Hepatocyte (in vitro differentiated cells): ENCODE data around the gene FAM83D. TPM values are rescaled to one million over a fixed set of nuclear protein-coding genes. Genes with fewer than 3 reads are reported as not detected.

Experiments
- DNase-seq: peaks from one replicate; pipeline ENCODE4 v3.0.0-alpha.2; 2016; ENCODE audit warnings: low spot score
- H2AFZ ChIP-seq: fragments of 200-600 bp; sonication (generic); 2 replicates; pipeline ENCODE4 v1.6.0; 2016; ENCODE audit warnings: antibody characterized with exemption, mild to moderate bottlenecking
- H3K27ac ChIP-seq: fragments of 200-600 bp; sonication (generic); 2 replicates; pipeline ENCODE4 v1.5.1; 2016; ENCODE audit warnings: mild to moderate bottlenecking
- H3K27me3 ChIP-seq: fragments of 200-600 bp; sonication (generic); 2 replicates; pipeline ENCODE4 v1.6.1; 2016
- H3K36me3 ChIP-seq: fragments of 200-600 bp; sonication (generic); replicated peaks from 2 replicates; pipeline ENCODE4 v1.5.1; 2016; ENCODE audit warnings: low read depth; ENCODE audit not compliant: insufficient read depth
- H3K4me1 ChIP-seq: fragments of 200-600 bp; sonication (generic); 2 replicates; pipeline ENCODE4 v1.5.1; 2016; ENCODE audit warnings: mild to moderate bottlenecking, moderate library complexity; ENCODE audit not compliant: insufficient read depth
- H3K4me2 ChIP-seq: fragments of 200-600 bp; sonication (generic); 2 replicates; pipeline ENCODE4 v1.6.0; 2016
- H3K4me3 ChIP-seq: fragments of 200-600 bp; sonication (generic); 2 replicates; pipeline ENCODE4 v1.5.1; 2016; ENCODE audit warnings: mild to moderate bottlenecking
- H3K79me2 ChIP-seq: fragments of 200-600 bp; sonication (generic); 2 replicates; pipeline ENCODE4 v1.6.0; 2017; ENCODE audit warnings: mild to moderate bottlenecking
- H3K9me2 ChIP-seq: fragments of 200-600 bp; sonication (generic); replicated peaks from 2 replicates; pipeline ENCODE4 v1.6.0; 2017; ENCODE audit warnings: mild to moderate bottlenecking; ENCODE audit not compliant: insufficient read depth
- H3K9me3 ChIP-seq: fragments of 200-600 bp; sonication (generic); 2 replicates; pipeline ENCODE4 v1.5.1; 2016; ENCODE audit warnings: low read depth, mild to moderate bottlenecking
- H4K20me1 ChIP-seq: fragments of 200-600 bp; sonication (generic); 2 replicates; pipeline ENCODE4 v1.6.0; 2016; ENCODE audit warnings: mild to moderate bottlenecking; ENCODE audit not compliant: insufficient read depth, poor library complexity, severe bottlenecking
- EZH2 ChIP-seq: fragments of 200-600 bp; sonication (generic); IDR thresholded peaks from 2 replicates; pipeline ENCODE4 v1.6.1; 2016; ENCODE audit warnings: antibody characterized with exemption, mild to moderate bottlenecking, borderline replicate concordance
- EZH2phosphoT487 ChIP-seq: fragments of 200-600 bp; sonication (generic); IDR thresholded peaks from one replicate; pipeline ENCODE4 v1.6.1; 2018; ENCODE audit warnings: antibody characterized with exemption, mild to moderate bottlenecking, low read depth, moderate library complexity; ENCODE audit not compliant: unreplicated experiment, severe bottlenecking
- WGBS: methylation state at CpG from one replicate; pipeline ENCODE4 v1.1.6; 2016; ENCODE audit warnings: low lambda C conversion rate; ENCODE audit errors: missing lambda C conversion rate; 5-methylcytosine and 5-hydroxymethylcytosine counted together
- polyA plus RNA-seq: library from polyadenylated mRNA; unstranded; fragments of >200 nt; fragmentation: Nextera tagmentation; extraction: Ambion mirVana; gene quantifications from 2 replicates; pipeline ENCODE4 v1.2.1, GENCODE V29; 2016
- total RNA-seq: library from RNA; depleted of rRNA; stranded (reverse); fragments of >200 nt; gene quantifications from 2 replicates; pipeline ENCODE4 v1.2.3, GENCODE V29; 2014
- TF ChIP-seq, protein P1 (sequence below): fragments of 200-600 bp; sonication (generic); IDR thresholded peaks from 2 replicates; pipeline ENCODE4 v1.5.1; 2016; ENCODE audit warnings: antibody characterized with exemption, mild to moderate bottlenecking; ENCODE audit not compliant: poor library complexity

FAM83D gene
- total and polyA plus RNA-seq, 2 experiments from 2014 or later: 5.4 to 6.3 TPM

DNA sequence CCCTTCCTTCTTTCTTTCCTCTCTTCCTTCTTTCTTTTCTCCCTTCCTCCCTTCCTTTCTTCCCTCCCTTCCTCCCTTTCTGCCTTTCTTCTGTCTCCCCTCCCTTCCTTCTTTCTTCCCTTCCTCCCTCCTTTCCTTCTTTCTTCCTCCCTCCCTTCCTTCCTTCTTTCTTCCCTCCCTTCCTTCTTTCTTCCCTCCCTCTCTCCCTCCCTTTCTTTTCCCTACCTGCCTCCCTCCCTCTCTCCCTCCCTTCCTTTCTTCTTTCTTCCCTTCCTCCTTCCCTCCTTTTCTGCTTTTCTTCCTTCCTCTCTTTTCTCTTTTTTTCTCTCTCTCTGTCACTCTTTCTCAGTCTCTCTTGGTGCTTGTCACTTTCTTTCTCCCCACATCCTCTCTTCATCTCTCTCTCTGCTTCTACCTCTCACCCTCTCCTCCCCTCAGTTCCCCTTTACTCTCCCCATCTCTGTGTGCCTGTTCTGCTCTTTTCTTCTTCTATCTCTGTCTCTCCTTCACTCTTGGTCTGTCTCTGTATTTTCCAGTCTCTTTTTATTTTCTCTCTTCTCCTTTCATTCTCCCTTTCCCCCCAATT is 30.1 kb upstream of the FAM83D start:
- no peaks in the 10 kb centered on the region for H3K36me3 ChIP-seq
- H3K27me3 ChIP-seq: peaks cover 23% of the 10 kb centered on the region
- no peak overlapping the region for H3K4me2 ChIP-seq
- H3K4me1 ChIP-seq: no peaks in the 10 kb centered on the region
- no peaks in the 10 kb centered on the region for H4K20me1 ChIP-seq
- no peak overlapping the region for H3K27ac ChIP-seq
- H3K79me2 ChIP-seq: no peaks in the 10 kb centered on the region
- no peaks in the 10 kb centered on the region for H3K9me2 ChIP-seq
- no peak overlapping the region for H2AFZ ChIP-seq
- TF ChIP-seq EZH2phosphoT487: no peak
- TF ChIP-seq, protein P1, sequence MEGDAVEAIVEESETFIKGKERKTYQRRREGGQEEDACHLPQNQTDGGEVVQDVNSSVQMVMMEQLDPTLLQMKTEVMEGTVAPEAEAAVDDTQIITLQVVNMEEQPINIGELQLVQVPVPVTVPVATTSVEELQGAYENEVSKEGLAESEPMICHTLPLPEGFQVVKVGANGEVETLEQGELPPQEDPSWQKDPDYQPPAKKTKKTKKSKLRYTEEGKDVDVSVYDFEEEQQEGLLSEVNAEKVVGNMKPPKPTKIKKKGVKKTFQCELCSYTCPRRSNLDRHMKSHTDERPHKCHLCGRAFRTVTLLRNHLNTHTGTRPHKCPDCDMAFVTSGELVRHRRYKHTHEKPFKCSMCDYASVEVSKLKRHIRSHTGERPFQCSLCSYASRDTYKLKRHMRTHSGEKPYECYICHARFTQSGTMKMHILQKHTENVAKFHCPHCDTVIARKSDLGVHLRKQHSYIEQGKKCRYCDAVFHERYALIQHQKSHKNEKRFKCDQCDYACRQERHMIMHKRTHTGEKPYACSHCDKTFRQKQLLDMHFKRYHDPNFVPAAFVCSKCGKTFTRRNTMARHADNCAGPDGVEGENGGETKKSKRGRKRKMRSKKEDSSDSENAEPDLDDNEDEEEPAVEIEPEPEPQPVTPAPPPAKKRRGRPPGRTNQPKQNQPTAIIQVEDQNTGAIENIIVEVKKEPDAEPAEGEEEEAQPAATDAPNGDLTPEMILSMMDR: no peak
- no peak for TF ChIP-seq EZH2
- DNase-seq: no peak
- no peaks in the 10 kb centered on the region for H3K9me3 ChIP-seq
- no peak overlapping the region for H3K4me3 ChIP-seq

DNA sequence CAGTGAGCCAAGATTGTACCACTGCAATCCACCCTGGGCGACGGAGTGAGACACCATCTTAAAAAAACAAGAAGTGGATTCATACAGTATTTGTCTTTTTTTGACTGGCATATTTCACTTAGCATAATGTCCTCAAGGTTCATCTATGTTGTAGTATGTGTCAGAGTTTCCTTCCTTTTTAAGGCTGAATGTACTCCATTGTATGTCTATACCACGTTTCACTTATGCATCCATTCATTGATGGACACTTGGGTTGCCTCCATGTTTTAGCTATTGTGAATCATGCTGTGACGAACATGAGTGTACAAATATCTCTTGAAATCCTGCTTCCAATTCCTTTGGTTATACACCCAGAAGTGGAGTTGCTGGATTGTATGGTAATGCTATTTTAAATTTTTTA is 28.9 kb upstream of the FAM83D start:
- no peak for DNase-seq
- Histone ChIP-seq H3K4me2 (no peak overlapping the region), H3K9me3 (no peaks in the 10 kb centered on the region), H3K27ac (no peak overlapping the region), H3K4me3 (no peak overlapping the region), H4K20me1 (no peaks in the 10 kb centered on the region), H3K4me1 (no peaks in the 10 kb centered on the region), H3K36me3 (no peaks in the 10 kb centered on the region), H3K79me2 (no peaks in the 10 kb centered on the region), H2AFZ (no peak overlapping the region), H3K9me2 (no peaks in the 10 kb centered on the region), H3K27me3 (peaks cover 23% of the 10 kb centered on the region)
- TF ChIP-seq EZH2phosphoT487 (no peak), EZH2 (no peak)
- TF ChIP-seq, protein P1: no peak
- WGBS: 85% methylated on average over 4 of the region's 4 CpGs

DNA sequence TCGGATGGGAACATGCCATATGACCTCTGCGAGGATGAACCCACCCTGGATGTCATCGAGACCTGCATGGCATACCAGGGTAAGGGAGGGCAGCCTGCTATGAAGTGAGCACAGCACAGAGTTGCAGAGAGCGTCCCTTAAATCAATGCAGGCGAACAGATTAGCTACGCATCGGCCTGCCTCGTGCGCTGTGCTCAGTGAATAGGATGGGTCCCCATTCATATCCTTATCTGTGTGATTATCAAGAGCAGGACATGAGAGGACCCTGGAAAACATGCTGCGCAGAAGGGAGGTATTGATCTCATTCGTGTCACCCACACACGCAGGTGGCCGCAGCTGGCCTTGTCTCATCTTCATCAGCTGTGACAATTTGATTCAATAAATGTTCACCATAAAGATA is 25.6 kb upstream of the FAM83D start:
- H3K27me3 ChIP-seq: peaks cover 9% of the 10 kb centered on the region
- no peak overlapping the region for H2AFZ ChIP-seq
- no peak overlapping the region for H3K4me3 ChIP-seq
- no peak overlapping the region for H3K27ac ChIP-seq
- H4K20me1 ChIP-seq: no peaks in the 10 kb centered on the region
- 90% methylated on average over 13 of the region's 13 CpGs for WGBS
- no peaks in the 10 kb centered on the region for H3K9me3 ChIP-seq
- no peaks in the 10 kb centered on the region for H3K9me2 ChIP-seq
- H3K4me2 ChIP-seq: no peak overlapping the region
- no peaks in the 10 kb centered on the region for H3K79me2 ChIP-seq
- H3K4me1 ChIP-seq: no peaks in the 10 kb centered on the region
- no peaks in the 10 kb centered on the region for H3K36me3 ChIP-seq
- TF ChIP-seq, protein P1: no peak
- TF ChIP-seq EZH2 (no peak), EZH2phosphoT487 (no peak)
- no peak for DNase-seq

DNA sequence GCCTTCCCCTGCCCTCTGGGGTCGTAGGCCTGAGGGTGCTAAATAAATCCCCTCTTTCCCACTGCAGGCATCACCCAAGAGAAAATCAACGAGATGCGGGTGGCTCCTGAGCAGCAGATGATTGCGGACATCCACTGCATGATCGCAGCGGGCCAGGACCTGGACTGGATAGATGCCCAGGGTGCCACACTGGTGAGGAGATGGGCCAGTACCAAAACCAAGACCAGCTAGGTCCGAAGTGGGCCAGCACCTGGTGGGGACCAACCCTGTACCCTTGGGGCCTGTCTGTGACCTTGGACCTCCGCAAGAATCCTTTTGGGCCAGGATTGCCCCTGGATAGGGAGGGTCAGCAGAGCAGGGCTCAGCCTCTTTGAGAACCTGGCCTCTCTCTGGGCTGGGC is 23.6 kb upstream of the FAM83D start:
- Histone ChIP-seq H2AFZ (no peak overlapping the region), H3K79me2 (no peaks in the 10 kb centered on the region)
- TF ChIP-seq, protein P1: no peak
- TF ChIP-seq EZH2 (no peak), EZH2phosphoT487 (no peak)

More for the DNA sequence above, 23.6 kb upstream of the FAM83D start:
- H3K9me3 ChIP-seq: no peaks in the 10 kb centered on the region
- H3K9me2 ChIP-seq: no peaks in the 10 kb centered on the region
- no peaks in the 10 kb centered on the region for H3K36me3 ChIP-seq
- no peaks in the 10 kb centered on the region for H4K20me1 ChIP-seq
- no peak for DNase-seq
- no peaks in the 10 kb centered on the region for H3K4me1 ChIP-seq
- 99% methylated on average over 8 of the region's 8 CpGs for WGBS
- no peak overlapping the region for H3K27ac ChIP-seq
- no peak overlapping the region for H3K4me3 ChIP-seq
- H3K27me3 ChIP-seq: no peaks in the 10 kb centered on the region
- H3K4me2 ChIP-seq: no peak overlapping the region
